HCT116 (cell line): ENCODE data around the gene RIMS4. TPM values are rescaled to one million over a fixed set of nuclear protein-coding genes. Genes with fewer than 3 reads are reported as not detected.

Experiments
- ATAC-seq: fragments of 200-7000 bp; cut with Tn5 transposase; 2 replicates; pipeline ENCODE4 v1.9.1; 2020; ENCODE audit warnings: mild to moderate bottlenecking, moderate library complexity
- BruUV-seq: library from RNA; stranded (reverse); fragments of 400-500 nt; replicated peaks from 2 replicates; lab custom pipeline; 2021; lab: Mats Ljungman, UMichigan
- CTCF ChIA-PET: fragments of 300-600 bp; sonication (Branson Sonifier 250); formaldehyde crosslinking; loops from one replicate; lab custom pipeline; 2021; ENCODE audit warnings: antibody characterized with exemption; lab: Charles Lee
- POLR2A ChIA-PET: fragments of 300-600, 350-600 bp; sonication (Branson Sonifier 250); formaldehyde crosslinking; loops from one replicate; lab custom pipeline; 2021; ENCODE audit warnings: antibody characterized with exemption; lab: Charles Lee
- RAD21 ChIA-PET, 2 experiments: fragments of 300-600 bp; sonication (Branson Sonifier 250); formaldehyde crosslinking; loops; one replicate each; lab custom pipeline; 2023; ENCODE audit warnings: low total read pairs in 2 of 2; ENCODE audit not compliant: uncharacterized antibody in 2 of 2, unreplicated experiment in 2 of 2, low non-redundant PET in 1 of 2; lab: Charles Lee
- DNase-seq: peaks from one replicate; pipeline ENCODE4 v3.0.0-alpha.2; 2010; ENCODE audit warnings: low read depth, low spot score
- H2AFZ ChIP-seq: fragments of 200-600 bp; shearing (Covaris generic), sonication (generic); 2 replicates; pipeline ENCODE4 v1.6.1; 2017; ENCODE audit warnings: low read depth, mixed run types, mixed read lengths, antibody characterized with exemption, low read length; ENCODE audit not compliant: poor library complexity, severe bottlenecking
- H3K27ac ChIP-seq: 2 replicates; pipeline ENCODE4 v1.5.1; 2012; ENCODE audit warnings: low read depth, low read length
- H3K27me3 ChIP-seq: fragments of 200-600 bp; sonication (generic); 2 replicates; pipeline ENCODE4 v1.6.1; 2016; ENCODE audit warnings: mixed run types, low read length, mixed read lengths; ENCODE audit not compliant: insufficient read depth
- H3K36me3 ChIP-seq, 2 experiments: fragments of 200-500 bp in 1 of 2; fragments of 200-600 bp in 1 of 2; sonication (Bioruptor generic) in 1 of 2; sonication (generic) in 1 of 2; 2 replicates each; pipeline versions ENCODE4 v1.5.1 to v1.6.1; 2014 to 2016; ENCODE audit warnings: low read length in 2 of 2, inconsistent platforms in 1 of 2, mixed read lengths in 1 of 2, mixed run types in 1 of 2; ENCODE audit not compliant: insufficient read depth in 2 of 2, control insufficient read depth in 1 of 2
- H3K4me1 ChIP-seq, 2 experiments: fragments of 200-600 bp in 1 of 2; sonication (generic) in 1 of 2; 2 replicates each; pipeline versions ENCODE4 v1.5.1 to v1.6.1; 2012 to 2017; ENCODE audit warnings: low read length in 2 of 2, inconsistent platforms in 1 of 2, mild to moderate bottlenecking in 1 of 2, mixed read lengths in 1 of 2, mixed run types in 1 of 2, moderate library complexity in 1 of 2; ENCODE audit not compliant: insufficient read depth in 2 of 2, control insufficient read depth in 1 of 2
- H3K4me2 ChIP-seq: fragments of 200-600 bp; sonication (generic); 2 replicates; pipeline ENCODE4 v1.6.1; 2017; ENCODE audit warnings: mixed run types, low read length, mixed read lengths
- H3K4me3 ChIP-seq, 2 experiments: fragments of 200-600 bp in 1 of 2; sonication (generic) in 1 of 2; replicated peaks in 1 of 2; 2 replicates each; pipeline ENCODE4 v1.5.1; 2011 to 2016; ENCODE audit warnings: low read length in 2 of 2, control low read depth in 1 of 2, low read depth in 1 of 2, mild to moderate bottlenecking in 1 of 2, mixed read lengths in 1 of 2, mixed run types in 1 of 2
- H3K79me2 ChIP-seq: fragments of 200-600 bp; sonication (generic); 2 replicates; pipeline ENCODE4 v1.6.1; 2017; ENCODE audit warnings: mild to moderate bottlenecking, mixed run types, low read length, moderate library complexity, mixed read lengths; ENCODE audit not compliant: insufficient read depth
- H3K9ac ChIP-seq: fragments of 200-600 bp; sonication (generic); 2 replicates; pipeline ENCODE4 v1.6.1; 2016; ENCODE audit warnings: low read length, mixed read lengths
- H3K9me2 ChIP-seq: fragments of 200-600 bp; sonication (generic), shearing (Covaris generic); 2 replicates; pipeline ENCODE4 v1.6.1; 2017; ENCODE audit warnings: mixed run types, mild to moderate bottlenecking, moderate library complexity; ENCODE audit not compliant: insufficient read depth
- H3K9me3 ChIP-seq, 2 experiments: fragments of 200-500 bp in 1 of 2; fragments of 200-600 bp in 1 of 2; sonication (Bioruptor generic) in 1 of 2; sonication (generic) in 1 of 2; 2 replicates each; pipeline ENCODE4 v1.6.1; 2014 to 2017; ENCODE audit warnings: low read length in 2 of 2, mixed read lengths in 2 of 2, inconsistent platforms in 1 of 2, low read depth in 1 of 2, mild to moderate bottlenecking in 1 of 2, mixed run types in 1 of 2, moderate library complexity in 1 of 2; ENCODE audit not compliant: control insufficient read depth in 1 of 2, insufficient read depth in 1 of 2
- H4K20me1 ChIP-seq: fragments of 200-600 bp; sonication (generic), shearing (Covaris generic); 2 replicates; pipeline ENCODE4 v1.6.1; 2017; ENCODE audit warnings: mixed run types, mild to moderate bottlenecking, moderate library complexity; ENCODE audit not compliant: insufficient read depth
- ATF3 ChIP-seq: IDR thresholded peaks from 2 replicates; pipeline ENCODE4 v1.6.1; 2012
- CBX3 ChIP-seq: IDR thresholded peaks from 2 replicates; pipeline ENCODE4 v1.6.1; 2012; ENCODE audit warnings: low read depth
- ELF1 ChIP-seq: IDR thresholded peaks from 2 replicates; pipeline ENCODE4 v1.6.1; 2012; ENCODE audit warnings: low read depth, borderline replicate concordance
- EZH2phosphoT487 ChIP-seq: fragments of 200-600 bp; IDR thresholded peaks from 2 replicates; pipeline ENCODE4 v1.6.1; 2018; ENCODE audit warnings: antibody characterized with exemption, borderline replicate concordance
- FOSL1 ChIP-seq: IDR thresholded peaks from 2 replicates; pipeline ENCODE4 v1.6.1; 2012; ENCODE audit warnings: low read depth
- JUND ChIP-seq: IDR thresholded peaks from 2 replicates; pipeline ENCODE4 v1.6.1; 2012
- RAD21 ChIP-seq: IDR thresholded peaks from 2 replicates; pipeline ENCODE4 v1.6.1; 2012; ENCODE audit warnings: low read depth, mild to moderate bottlenecking
- SIN3A ChIP-seq: IDR thresholded peaks from 2 replicates; pipeline ENCODE4 v1.6.1; 2012; ENCODE audit warnings: low read depth
- SRF ChIP-seq: IDR thresholded peaks from 2 replicates; pipeline ENCODE4 v1.6.1; 2012; ENCODE audit warnings: low read depth
- TCF7L2 ChIP-seq: IDR thresholded peaks from 2 replicates; pipeline ENCODE4 v1.7.0; 2011; ENCODE audit warnings: borderline replicate concordance, inconsistent platforms; ENCODE audit not compliant: insufficient read depth, insufficient read length; ENCODE audit errors: extremely low read depth
- ZBTB33 ChIP-seq: IDR thresholded peaks from 2 replicates; pipeline ENCODE4 v1.6.1; 2011; ENCODE audit warnings: mild to moderate bottlenecking, low read length, moderate library complexity; ENCODE audit not compliant: insufficient replicate concordance; ENCODE audit errors: extremely low read depth
- ZFX ChIP-seq: fragments of 450-650 bp; IDR thresholded peaks from 2 replicates; pipeline ENCODE4 v1.6.1; 2017
- ZNF274 ChIP-seq: fragments of 200-500 bp; sonication (Bioruptor generic); IDR thresholded peaks from 2 replicates; pipeline ENCODE4 v1.6.1; 2014; ENCODE audit warnings: mild to moderate bottlenecking, low read depth, low read length, inconsistent platforms
- intact Hi-C: fragments of 100-400 bp; cut with micrococcal nuclease; formaldehyde crosslinking; loops from 2 replicates; pipeline ENCODE4 v1.10.0; 2022
- total RNA-seq: library from RNA; stranded (reverse); gene quantifications from one replicate; pipeline ENCODE4 v1.2.1, GENCODE V29; 2021; ENCODE audit not compliant: unreplicated experiment
- TF ChIP-seq, protein P1 (sequence below): IDR thresholded peaks from 2 replicates; pipeline ENCODE4 v1.6.1; 2012; ENCODE audit warnings: low read depth

RIMS4 gene
- total RNA-seq, 1 experiment from 2014 or later = 0.05 TPM

- BruUV-seq = no TSS peak
- intact Hi-C loops = no loop called here
- H3K9me2 ChIP-seq = no peaks in the 10 kb centered on the region
- no peak overlapping the region for H2AFZ ChIP-seq
- no peaks in the 10 kb centered on the region for H3K9me3 ChIP-seq
- POLR2A ChIA-PET = no interaction called here
- no peak for ATAC-seq
- 0 out of 4 replicates have a peak, but pooled peaks cover 0 to 8% of the 10 kb centered on the region in 2 experiments for H3K4me1 ChIP-seq
- no peaks in the 10 kb centered on the region for H3K79me2 ChIP-seq
- H3K27ac ChIP-seq = no peak overlapping the region
- DNase-seq = no peak
- no peak overlapping the region for H3K4me2 ChIP-seq
- no peak overlapping the region for H3K9ac ChIP-seq
- H3K4me3 ChIP-seq = no peak overlapping the region
- no peaks in the 10 kb centered on the region for H3K36me3 ChIP-seq
- TF ChIP-seq ZNF274 (no peak), EZH2phosphoT487 (no peak), CBX3 (no peak), JUND (no peak), SRF (no peak), TCF7L2 (no peak), ATF3 (no peak), ELF1 (no peak), RAD21 (no peak), ZBTB33 (no peak), ZFX (no peak), SIN3A (no peak), FOSL1 (no peak)
- TF ChIP-seq, protein P1, sequence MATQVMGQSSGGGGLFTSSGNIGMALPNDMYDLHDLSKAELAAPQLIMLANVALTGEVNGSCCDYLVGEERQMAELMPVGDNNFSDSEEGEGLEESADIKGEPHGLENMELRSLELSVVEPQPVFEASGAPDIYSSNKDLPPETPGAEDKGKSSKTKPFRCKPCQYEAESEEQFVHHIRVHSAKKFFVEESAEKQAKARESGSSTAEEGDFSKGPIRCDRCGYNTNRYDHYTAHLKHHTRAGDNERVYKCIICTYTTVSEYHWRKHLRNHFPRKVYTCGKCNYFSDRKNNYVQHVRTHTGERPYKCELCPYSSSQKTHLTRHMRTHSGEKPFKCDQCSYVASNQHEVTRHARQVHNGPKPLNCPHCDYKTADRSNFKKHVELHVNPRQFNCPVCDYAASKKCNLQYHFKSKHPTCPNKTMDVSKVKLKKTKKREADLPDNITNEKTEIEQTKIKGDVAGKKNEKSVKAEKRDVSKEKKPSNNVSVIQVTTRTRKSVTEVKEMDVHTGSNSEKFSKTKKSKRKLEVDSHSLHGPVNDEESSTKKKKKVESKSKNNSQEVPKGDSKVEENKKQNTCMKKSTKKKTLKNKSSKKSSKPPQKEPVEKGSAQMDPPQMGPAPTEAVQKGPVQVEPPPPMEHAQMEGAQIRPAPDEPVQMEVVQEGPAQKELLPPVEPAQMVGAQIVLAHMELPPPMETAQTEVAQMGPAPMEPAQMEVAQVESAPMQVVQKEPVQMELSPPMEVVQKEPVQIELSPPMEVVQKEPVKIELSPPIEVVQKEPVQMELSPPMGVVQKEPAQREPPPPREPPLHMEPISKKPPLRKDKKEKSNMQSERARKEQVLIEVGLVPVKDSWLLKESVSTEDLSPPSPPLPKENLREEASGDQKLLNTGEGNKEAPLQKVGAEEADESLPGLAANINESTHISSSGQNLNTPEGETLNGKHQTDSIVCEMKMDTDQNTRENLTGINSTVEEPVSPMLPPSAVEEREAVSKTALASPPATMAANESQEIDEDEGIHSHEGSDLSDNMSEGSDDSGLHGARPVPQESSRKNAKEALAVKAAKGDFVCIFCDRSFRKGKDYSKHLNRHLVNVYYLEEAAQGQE = no peak
- no peaks in the 10 kb centered on the region for H4K20me1 ChIP-seq
- CTCF ChIA-PET = no interaction called here
- RAD21 ChIA-PET = no interaction called here
- H3K27me3 ChIP-seq = peaks cover 16% of the 10 kb centered on the region
Observed at GRCh38 chr20:44761423-44761822, 48.9 kb downstream of the RIMS4 start.
